GM19238 (cell line): Measurements from ENCODE around the gene TMPRSS13.
"Not testable (repeated sequence)": the region's sequence is repeated elsewhere in the genome, so short reads cannot be mapped to it uniquely, and the experiment has no call there.

Experiments used
- DNase-seq: peaks from one replicate; pipeline ENCODE4 v3.0.0; 2011; ENCODE audit warnings: low spot score; ENCODE audit not compliant: insufficient read length

TMPRSS13 gene

DNA sequence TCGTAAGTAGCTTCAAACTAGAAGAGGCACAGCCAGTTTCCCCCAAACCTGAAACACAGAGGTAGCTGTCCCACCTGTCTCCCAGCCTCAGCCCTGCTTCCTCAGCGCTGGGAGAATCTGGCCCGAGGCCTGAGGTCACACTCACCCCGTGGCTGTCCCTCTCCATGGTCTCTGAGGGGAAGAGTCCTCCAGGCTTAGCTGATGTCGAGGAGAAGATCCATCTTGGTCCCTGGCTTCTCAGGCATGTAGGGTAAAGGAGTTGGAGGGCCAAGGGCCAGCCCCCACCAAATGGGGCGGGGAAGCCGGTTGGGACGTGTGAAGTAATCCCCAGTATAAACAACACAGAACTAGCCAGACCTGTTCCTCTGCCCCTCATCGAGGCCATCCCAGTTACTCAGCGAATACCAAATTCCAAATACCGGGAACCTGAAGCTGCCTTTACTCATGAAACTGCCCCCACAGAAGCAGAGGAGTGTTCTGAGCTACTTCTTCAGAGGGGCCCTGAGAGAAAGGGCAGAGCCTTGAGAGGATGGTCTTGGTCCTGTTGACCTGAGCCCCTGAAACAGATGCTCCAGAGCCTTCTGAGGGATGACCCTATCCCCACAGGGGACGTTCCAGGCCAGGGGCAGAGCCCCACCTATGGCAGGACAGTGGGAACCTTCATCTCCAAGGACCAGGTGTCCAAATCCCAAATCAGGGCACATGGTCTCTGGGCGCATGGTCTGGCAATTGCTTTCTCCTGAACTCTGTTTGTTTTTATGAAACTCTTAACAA lies at the start of gene TMPRSS13:
TMPRSS13 (minus strand) TSS at position 261 of the 774 bp plus-strand sequence; CDS start at position 166, 95 bp downstream.
- DNase-seq = no peak

- DNase-seq = no peak
These were observed 49.8 kb upstream of the TMPRSS13 start for GRCh38 chr11:117978991-117979390.

GRCh38 chr11:117978291-117978910 lies 49.2 kb upstream of the TMPRSS13 start:
- not testable (repeated sequence) for DNase-seq

- DNase-seq = not testable (repeated sequence)
These were observed 48.5 kb upstream of the TMPRSS13 start for GRCh38 chr11:117977612-117978264.

GRCh38 chr11:117977029-117977428 lies 47.8 kb upstream of the TMPRSS13 start:
- no peak for DNase-seq

GRCh38 chr11:117976445-117976844 lies 47.2 kb upstream of the TMPRSS13 start:
- no peak for DNase-seq

- DNase-seq = no peak
These were observed 44.3 kb upstream of the TMPRSS13 start for GRCh38 chr11:117973503-117973860.

GRCh38 chr11:117972629-117973502 lies 43.7 kb upstream of the TMPRSS13 start:
- no peak for DNase-seq

DNA sequence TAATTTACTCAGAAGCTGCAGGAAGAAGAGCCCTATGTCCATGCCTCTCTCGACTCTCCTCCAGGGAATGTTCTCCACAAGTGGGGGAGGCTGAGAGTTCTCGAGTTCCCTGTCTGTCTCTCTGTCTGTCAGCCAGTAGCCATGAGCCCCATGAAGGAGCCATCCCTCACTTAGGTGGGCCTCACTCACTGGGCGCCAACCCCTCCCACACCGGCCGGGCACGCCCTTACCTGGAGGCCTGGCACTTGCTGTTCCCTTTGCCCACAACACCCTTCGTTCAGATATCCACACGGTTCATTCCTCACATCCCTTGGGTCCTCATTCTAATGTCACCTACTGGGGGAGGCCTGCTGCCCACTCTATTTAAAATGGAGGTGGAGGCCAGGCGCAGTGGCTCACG lies 42.8 kb upstream of the TMPRSS13 start:
- DNase-seq = no peak

- DNase-seq = no peak
These were observed 41.3 kb upstream of the TMPRSS13 start for GRCh38 chr11:117970400-117971024.

GRCh38 chr11:117969160-117969991 lies 40.2 kb upstream of the TMPRSS13 start:
- DNase-seq = no peak

- no peak for DNase-seq
These were observed 37.7 kb upstream of the TMPRSS13 start for GRCh38 chr11:117966908-117967307.

GRCh38 chr11:117962826-117963225 lies 33.6 kb upstream of the TMPRSS13 start:
- no peak for DNase-seq

DNA sequence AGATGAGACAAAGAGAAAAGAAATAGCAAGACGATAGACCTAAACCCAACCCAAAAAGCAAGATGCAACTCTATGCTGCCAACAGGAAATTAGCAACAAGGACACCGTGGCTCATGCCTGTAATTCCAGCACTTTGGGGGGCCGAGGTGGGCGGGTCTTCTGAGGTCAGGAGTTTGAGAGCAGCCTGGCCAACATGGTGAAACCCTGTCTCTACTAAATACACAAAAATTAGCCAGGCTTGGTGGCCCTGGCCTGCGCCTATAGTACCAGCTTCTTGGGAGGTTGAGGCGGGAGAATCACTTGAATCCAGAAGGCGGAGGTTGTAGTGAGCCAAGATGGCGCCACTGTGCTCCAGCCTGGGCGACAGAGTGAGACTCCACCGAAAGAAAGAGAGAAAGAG lies 32.7 kb upstream of the TMPRSS13 start:
- DNase-seq = no peak

DNA sequence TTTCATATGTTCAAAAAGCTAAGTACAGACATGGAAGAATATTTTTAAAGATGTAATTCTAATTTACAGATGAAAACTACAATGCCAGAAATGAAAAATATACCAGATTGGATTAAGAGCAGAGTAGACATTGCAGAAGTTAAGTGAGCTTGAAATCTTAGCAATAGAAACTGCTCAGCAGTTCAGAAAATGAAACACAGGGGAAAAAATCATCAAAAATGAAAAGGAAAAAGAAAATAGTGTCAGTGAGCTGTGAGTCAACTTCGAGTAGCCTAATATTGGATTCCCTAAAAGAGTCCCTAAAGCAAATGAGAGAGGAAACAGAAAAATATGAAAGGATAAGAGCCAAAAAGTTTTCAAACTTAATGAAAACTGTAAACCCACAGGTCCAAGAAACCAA lies 31.2 kb upstream of the TMPRSS13 start:
- no peak for DNase-seq

DNA sequence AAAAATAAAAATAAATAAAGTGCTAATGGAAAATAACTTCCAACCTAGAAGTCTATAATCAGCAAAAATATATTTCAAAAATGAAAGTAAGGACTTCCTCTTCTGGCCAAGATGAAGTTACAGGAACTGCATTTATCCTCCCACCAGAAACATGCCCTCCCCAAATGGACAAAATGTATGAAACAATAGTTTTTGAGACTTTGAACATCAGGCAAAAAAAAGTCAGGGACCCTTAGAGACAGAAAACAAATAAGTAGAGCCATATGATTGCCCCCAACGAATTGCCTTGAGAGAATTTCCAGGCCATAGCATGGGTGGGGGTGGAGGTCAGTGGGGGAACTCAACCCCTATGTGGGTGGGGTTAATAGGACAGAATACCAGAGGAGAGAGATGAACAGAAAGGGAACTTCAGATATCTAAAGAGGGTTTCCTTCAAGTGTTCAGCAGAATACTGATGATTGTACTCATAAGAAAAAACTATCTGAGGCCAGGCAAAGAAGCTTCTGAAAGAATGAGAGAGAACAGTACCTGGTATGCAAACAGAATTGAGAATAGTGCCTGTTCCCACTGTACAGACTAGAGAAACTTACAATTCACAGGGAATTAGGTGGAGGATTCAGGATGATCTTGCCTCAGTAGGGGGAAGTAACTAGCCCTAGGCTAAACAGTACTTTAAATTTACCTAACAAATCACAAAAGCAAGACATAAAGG lies 30.4 kb upstream of the TMPRSS13 start:
- DNase-seq = no peak

- no peak for DNase-seq
These were observed 29.7 kb upstream of the TMPRSS13 start for GRCh38 chr11:117958949-117959348.

DNA sequence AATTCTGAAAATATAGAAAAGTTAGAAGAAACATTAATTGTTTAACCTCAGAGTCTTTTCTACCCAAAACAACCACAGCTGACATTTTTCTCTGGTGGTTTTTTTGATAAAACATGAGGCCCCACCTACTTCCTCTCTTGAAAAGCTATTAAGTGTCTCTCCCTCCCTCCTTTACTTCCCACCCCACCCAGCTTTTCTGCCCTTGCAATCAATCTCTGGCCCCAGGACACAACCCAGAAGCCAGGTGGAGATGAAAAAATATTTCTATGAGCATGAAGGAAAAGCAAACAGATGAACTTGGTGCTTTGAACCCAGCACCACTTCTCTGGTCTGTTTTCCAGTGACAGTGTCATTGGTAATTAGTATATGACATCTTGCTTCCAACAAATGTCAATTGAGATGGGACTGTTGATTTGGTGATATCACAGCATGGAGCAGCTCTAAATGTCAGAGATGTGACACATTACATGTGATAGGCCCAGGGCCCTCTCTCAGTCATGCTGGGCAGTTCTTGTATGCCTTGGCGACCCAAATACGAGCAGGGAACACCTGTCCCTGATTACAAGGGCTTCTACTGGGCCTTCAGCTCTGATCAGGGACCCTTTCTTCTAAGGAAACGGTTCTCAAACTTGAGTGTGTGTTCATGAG lies 23.9 kb upstream of the TMPRSS13 start:
- DNase-seq = no peak
